Loucy (cell line): Measurements from ENCODE around the gene C19orf67.

ENCODE experiments used
- H2AFZ ChIP-seq: fragments of 200-600 bp; sonication (generic); 2 replicates; pipeline ENCODE4 v1.6.0; 2016; ENCODE audit warnings: antibody characterized with exemption, mild to moderate bottlenecking, low read length, moderate library complexity
- H3F3A ChIP-seq: fragments of 200-600 bp; 2 replicates; pipeline ENCODE4 v1.6.0; 2016; ENCODE audit warnings: antibody characterized with exemption, low read depth, mild to moderate bottlenecking
- H3K27me3 ChIP-seq: fragments of 200-600 bp; sonication (generic); 2 replicates; pipeline ENCODE4 v1.6.1; 2014; ENCODE audit warnings: low read length, mild to moderate bottlenecking; ENCODE audit not compliant: insufficient read depth, poor library complexity, severe bottlenecking
- H3K36me3 ChIP-seq: fragments of 200-600 bp; sonication (generic); 2 replicates; pipeline ENCODE4 v1.6.1; 2016; ENCODE audit warnings: low read length; ENCODE audit not compliant: insufficient read depth
- H3K4me1 ChIP-seq: fragments of 200-600 bp; sonication (generic); 2 replicates; pipeline ENCODE4 v1.5.1; 2014; ENCODE audit warnings: low read length, mild to moderate bottlenecking; ENCODE audit not compliant: insufficient read depth, poor library complexity, severe bottlenecking
- H3K4me2 ChIP-seq: fragments of 200-600 bp; sonication (generic); 2 replicates; pipeline ENCODE4 v1.6.0; 2014; ENCODE audit warnings: antibody characterized with exemption, low read length, low read depth, mild to moderate bottlenecking; ENCODE audit not compliant: poor library complexity, severe bottlenecking
- H3K4me3 ChIP-seq: fragments of 200-600 bp; sonication (generic); 2 replicates; pipeline ENCODE4 v1.5.1; 2014; ENCODE audit warnings: low read length, mild to moderate bottlenecking, mixed read lengths; ENCODE audit not compliant: poor library complexity, severe bottlenecking
- H3K79me2 ChIP-seq: fragments of 200-600 bp; sonication (generic); 2 replicates; pipeline ENCODE4 v1.6.1; 2014; ENCODE audit warnings: low read length; ENCODE audit not compliant: insufficient read depth
- H3K9ac ChIP-seq: fragments of 200-600 bp; sonication (generic); 2 replicates; pipeline ENCODE4 v1.6.0; 2014; ENCODE audit warnings: mild to moderate bottlenecking, low read depth, low read length, moderate library complexity; ENCODE audit not compliant: poor library complexity, severe bottlenecking
- H3K9me2 ChIP-seq: fragments of 200-600 bp; sonication (generic); replicated peaks from 2 replicates; pipeline ENCODE4 v1.6.1; 2016; ENCODE audit warnings: low read depth, low read length, mixed read lengths
- H3K9me3 ChIP-seq: fragments of 200-600 bp; sonication (generic); 2 replicates; pipeline ENCODE4 v1.6.1; 2014; ENCODE audit warnings: mild to moderate bottlenecking, antibody characterized with exemption, low read length, low read depth; ENCODE audit not compliant: insufficient read depth
- H4K20me1 ChIP-seq: fragments of 200-600 bp; sonication (generic); 2 replicates; pipeline ENCODE4 v1.6.0; 2014; ENCODE audit warnings: antibody characterized with exemption, low read length, mild to moderate bottlenecking; ENCODE audit not compliant: insufficient read depth, poor library complexity, severe bottlenecking
- CTCF ChIP-seq: fragments of 200-600 bp; sonication (generic); conservative IDR thresholded peaks from 2 replicates; pipeline ENCODE4 v1.5.1; 2014; ENCODE audit warnings: mild to moderate bottlenecking, antibody characterized with exemption, low read length
- EZH2phosphoT487 ChIP-seq: fragments of 200-600 bp; IDR thresholded peaks from 2 replicates; pipeline ENCODE4 v1.6.1; 2018; ENCODE audit warnings: antibody characterized with exemption, mild to moderate bottlenecking, moderate library complexity, borderline replicate concordance

Gene C19orf67

DNA sequence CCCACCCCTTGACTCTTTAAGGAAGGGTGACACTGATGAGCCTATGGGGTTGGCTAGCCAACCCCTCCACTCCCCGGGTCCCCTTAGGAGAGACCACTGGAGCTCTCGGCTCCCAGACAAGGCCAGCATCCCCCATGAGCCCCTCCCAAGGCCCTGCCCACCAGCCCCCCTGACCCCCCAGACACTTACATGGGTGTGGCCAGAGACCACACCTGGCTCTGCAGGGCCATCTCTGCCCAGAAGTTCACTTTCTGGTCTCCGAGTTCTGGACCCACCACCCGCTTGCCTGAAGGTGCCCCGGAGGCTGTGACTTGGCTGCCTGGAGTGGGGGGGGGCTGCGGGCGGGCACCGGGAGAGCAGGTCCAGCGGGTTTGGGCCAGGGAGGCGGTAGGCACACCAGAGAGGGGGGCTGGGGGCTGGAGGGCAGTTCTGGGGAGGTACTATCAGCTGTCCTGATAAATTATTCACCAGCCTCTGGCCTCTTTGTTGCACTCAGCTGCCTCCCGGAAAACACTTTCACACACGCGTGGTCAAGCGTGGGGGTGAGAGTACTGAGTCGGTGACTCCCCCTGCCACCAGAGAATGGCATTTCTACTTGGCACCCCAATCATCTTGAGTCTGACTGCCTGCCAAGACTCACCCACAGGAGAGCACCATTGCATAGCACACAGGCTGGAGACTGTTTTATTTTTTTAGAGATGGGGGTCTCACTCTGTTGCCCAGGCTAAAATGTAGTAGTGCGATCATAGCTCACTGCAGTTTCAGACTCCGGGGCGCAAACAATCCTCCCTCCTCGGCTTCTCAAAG lies 23.6 kb downstream of the C19orf67 start, which contains the start of gene PALM3:
TSS of gene PALM3 (minus strand) at position 326 of the 807 bp plus-strand sequence. CDS start at position 230, 96 bp downstream.
- Histone ChIP-seq H3K9me3 (no peaks in the 10 kb centered on the region), H3K4me3 (no peak within 1 kb of the TSS), H3F3A (no peaks in the 10 kb centered on the region), H3K79me2 (no peaks in the 10 kb centered on the region), H3K4me2 (no peak within 1 kb of the TSS), H4K20me1 (no peaks in the 10 kb centered on the region), H3K4me1 (no peaks in the 10 kb centered on the region), H3K27me3 (no peaks in the 10 kb centered on the region), H2AFZ (no peak within 1 kb of the TSS), H3K36me3 (no peaks in the 10 kb centered on the region), H3K9ac (no peak within 1 kb of the TSS), H3K9me2 (no peaks in the 10 kb centered on the region)
- no peak for TF ChIP-seq CTCF
- TF ChIP-seq EZH2phosphoT487: no peak

DNA sequence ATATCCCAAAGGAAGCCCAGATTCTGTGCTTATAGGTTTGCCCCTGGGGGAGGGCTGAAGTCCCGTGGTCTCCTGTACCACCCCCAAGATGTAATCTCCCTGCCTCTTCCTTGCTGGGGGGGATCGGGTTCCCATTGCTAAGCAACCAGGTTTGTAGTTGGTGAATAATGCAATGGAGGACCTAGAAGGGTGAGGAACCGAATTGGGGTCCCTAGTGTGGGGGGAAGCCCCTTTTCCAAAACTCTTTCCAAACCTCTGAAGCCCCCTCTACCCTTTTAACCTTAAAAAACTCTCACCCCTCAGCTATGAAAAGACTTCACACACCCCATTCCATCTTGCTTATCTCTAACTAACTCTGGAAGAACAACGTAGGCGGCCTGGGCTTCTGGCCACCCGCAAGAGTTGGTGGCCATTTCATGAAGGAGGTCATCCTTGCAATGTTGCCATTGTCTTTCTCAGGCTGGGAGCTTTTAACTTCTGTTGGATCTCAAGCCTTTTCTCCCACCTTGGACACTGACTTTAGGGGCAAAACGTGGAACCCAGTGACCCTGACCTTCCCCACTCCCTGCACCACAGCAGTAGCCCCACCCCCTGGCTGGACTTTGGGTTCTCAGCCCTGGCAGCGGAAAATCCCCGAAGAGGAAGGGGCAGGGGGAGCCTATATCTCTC lies 24.4 kb downstream of the C19orf67 start:
- no peaks in the 10 kb centered on the region for H3F3A ChIP-seq
- H3K9ac ChIP-seq: no peak overlapping the region
- no peaks in the 10 kb centered on the region for H3K79me2 ChIP-seq
- no peaks in the 10 kb centered on the region for H3K4me1 ChIP-seq
- H3K4me2 ChIP-seq: no peak overlapping the region
- no peaks in the 10 kb centered on the region for H3K27me3 ChIP-seq
- no peaks in the 10 kb centered on the region for H3K9me3 ChIP-seq
- no peaks in the 10 kb centered on the region for H3K36me3 ChIP-seq
- H3K4me3 ChIP-seq: no peak overlapping the region
- no peaks in the 10 kb centered on the region for H4K20me1 ChIP-seq
- no peak for TF ChIP-seq EZH2phosphoT487
- no peak for TF ChIP-seq CTCF
- no peaks in the 10 kb centered on the region for H3K9me2 ChIP-seq
- no peak overlapping the region for H2AFZ ChIP-seq

DNA sequence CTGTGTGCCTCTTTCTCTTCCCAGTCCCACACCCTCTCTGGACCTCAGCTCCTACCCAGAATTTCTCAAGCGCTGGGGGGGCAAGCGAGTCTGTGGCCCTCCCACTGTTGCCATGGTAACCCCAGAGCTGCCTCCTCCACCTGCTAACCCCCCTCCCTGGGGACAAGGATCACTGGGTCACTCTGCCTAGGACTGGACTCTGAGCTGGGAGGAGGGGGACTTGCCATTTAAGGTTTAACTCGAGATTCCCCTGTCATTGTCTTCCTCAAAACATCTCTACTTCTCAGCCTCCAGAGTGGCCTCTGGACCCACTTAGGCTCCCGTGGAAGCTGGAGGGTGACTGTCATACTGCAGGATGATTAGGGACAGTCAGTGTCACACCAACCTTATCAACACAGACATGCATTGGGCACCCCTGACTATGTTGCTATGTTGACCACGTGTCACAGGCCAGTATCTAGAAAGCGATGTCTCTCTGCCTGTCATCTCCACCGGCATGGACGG lies 25.9 kb downstream of the C19orf67 start:
- H3K79me2 ChIP-seq: no peaks in the 10 kb centered on the region
- H3K36me3 ChIP-seq: no peaks in the 10 kb centered on the region
- no peaks in the 10 kb centered on the region for H3K27me3 ChIP-seq
- H3K4me1 ChIP-seq: no peaks in the 10 kb centered on the region
- no peak overlapping the region for H3K4me2 ChIP-seq
- H2AFZ ChIP-seq: no peak overlapping the region
- no peaks in the 10 kb centered on the region for H3K9me3 ChIP-seq
- TF ChIP-seq EZH2phosphoT487 (no peak), CTCF (no peak)
- H3F3A ChIP-seq: no peaks in the 10 kb centered on the region
- no peaks in the 10 kb centered on the region for H3K9me2 ChIP-seq
- no peak overlapping the region for H3K4me3 ChIP-seq
- no peak overlapping the region for H3K9ac ChIP-seq
- H4K20me1 ChIP-seq: no peaks in the 10 kb centered on the region
